ENCODE results near the gene FNDC3B.

- TF ChIP-seq GABPA (IDR thresholded peaks at IDR 0.05 in 1 of 2, conservative IDR thresholded peaks at IDR 0.05 in 1 of 2), result no peak
- TF ChIP-seq REST (IDR thresholded peaks at IDR 0.05), result no peak
- TF ChIP-seq, protein P1, sequence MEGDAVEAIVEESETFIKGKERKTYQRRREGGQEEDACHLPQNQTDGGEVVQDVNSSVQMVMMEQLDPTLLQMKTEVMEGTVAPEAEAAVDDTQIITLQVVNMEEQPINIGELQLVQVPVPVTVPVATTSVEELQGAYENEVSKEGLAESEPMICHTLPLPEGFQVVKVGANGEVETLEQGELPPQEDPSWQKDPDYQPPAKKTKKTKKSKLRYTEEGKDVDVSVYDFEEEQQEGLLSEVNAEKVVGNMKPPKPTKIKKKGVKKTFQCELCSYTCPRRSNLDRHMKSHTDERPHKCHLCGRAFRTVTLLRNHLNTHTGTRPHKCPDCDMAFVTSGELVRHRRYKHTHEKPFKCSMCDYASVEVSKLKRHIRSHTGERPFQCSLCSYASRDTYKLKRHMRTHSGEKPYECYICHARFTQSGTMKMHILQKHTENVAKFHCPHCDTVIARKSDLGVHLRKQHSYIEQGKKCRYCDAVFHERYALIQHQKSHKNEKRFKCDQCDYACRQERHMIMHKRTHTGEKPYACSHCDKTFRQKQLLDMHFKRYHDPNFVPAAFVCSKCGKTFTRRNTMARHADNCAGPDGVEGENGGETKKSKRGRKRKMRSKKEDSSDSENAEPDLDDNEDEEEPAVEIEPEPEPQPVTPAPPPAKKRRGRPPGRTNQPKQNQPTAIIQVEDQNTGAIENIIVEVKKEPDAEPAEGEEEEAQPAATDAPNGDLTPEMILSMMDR (IDR thresholded peaks at IDR 0.05; ENCODE audit: low read depth, low read length, missing input control), result no peak
Observed at GRCh38 chr3:172249039-172249438, 209.7 kb downstream of the FNDC3B start.

Measured in liver (tissue), 3 donors.